Fibroblast of villous mesenchyme (primary cell): ENCODE results near the gene ADNP2. TPM values are rescaled to one million over a fixed set of nuclear protein-coding genes. Genes with fewer than 3 reads are reported as not detected.
A peak's percentile ranks its signal among the peaks of the same experiment; 100 is the strongest.

Experiments
- DNase-seq: peaks from one replicate; pipeline ENCODE4 v3.0.0-alpha.2; 2010; ENCODE audit warnings: low read depth
- H3K4me3 ChIP-seq: 2 replicates; pipeline ENCODE4 v1.5.1; 2011; ENCODE audit warnings: low read depth, mild to moderate bottlenecking, low read length
- CTCF ChIP-seq: IDR thresholded peaks from 2 replicates; pipeline ENCODE4 v1.5.1; 2012; ENCODE audit warnings: low read depth, mild to moderate bottlenecking, low read length; ENCODE audit not compliant: insufficient read depth
- total RNA-seq: library from RNA; depleted of rRNA; stranded (reverse); fragments of >200 nt; gene quantifications from 2 replicates; pipeline ENCODE4 v1.2.3, GENCODE V29; 2012

The ADNP2 gene
- total RNA-seq, 1 donor: 23.3 TPM

GRCh38 chr18:80088036-80088435 is 21.0 kb upstream of the ADNP2 start:
- H3K4me3 ChIP-seq: no peak overlapping the region
- no peak for DNase-seq
- no peak for TF ChIP-seq CTCF

- H3K4me3 ChIP-seq: no peak overlapping the region
- DNase-seq: no peak
- no peak for TF ChIP-seq CTCF
These were observed 20.2 kb upstream of the ADNP2 start for GRCh38 chr18:80088823-80089222.

- H3K4me3 ChIP-seq: no peak overlapping the region
- no peak for TF ChIP-seq CTCF
- DNase-seq: no peak
These were observed 13.6 kb upstream of the ADNP2 start for GRCh38 chr18:80095414-80095813.

GRCh38 chr18:80096032-80096565 is 13.0 kb upstream of the ADNP2 start:
- DNase-seq: no peak
- TF ChIP-seq CTCF: no peak
- H3K4me3 ChIP-seq: no peak overlapping the region

- no peak overlapping the region for H3K4me3 ChIP-seq
- TF ChIP-seq CTCF: no peak
- DNase-seq: no peak
These were observed 11.9 kb upstream of the ADNP2 start for GRCh38 chr18:80097201-80097600.

- no peak overlapping the region for H3K4me3 ChIP-seq
- TF ChIP-seq CTCF: no peak
- peak; percentile 70 for DNase-seq
These were observed 5.8 kb upstream of the ADNP2 start for GRCh38 chr18:80103231-80103630.

- no peak overlapping the region for H3K4me3 ChIP-seq
- no peak for TF ChIP-seq CTCF
- DNase-seq: peak; percentile 48
These were observed 4.7 kb upstream of the ADNP2 start for GRCh38 chr18:80104364-80104779.
